DOHH2 (cell line): ENCODE measurements around the gene SLAMF1.

ENCODE experiments used
- CTCF ChIP-seq: fragments of 200-600 bp; sonication (generic); IDR thresholded peaks from one replicate; pipeline ENCODE4 v1.5.1; 2014; ENCODE audit warnings: antibody characterized with exemption, mild to moderate bottlenecking, low read depth, low read length; ENCODE audit not compliant: poor library complexity, severe bottlenecking
- EZH2phosphoT487 ChIP-seq: fragments of 200-600 bp; sonication (generic); IDR thresholded peaks from 2 replicates; pipeline ENCODE4 v1.6.1; 2017; ENCODE audit warnings: borderline replicate concordance, mild to moderate bottlenecking, antibody characterized with exemption, low read length, moderate library complexity, mixed read lengths

DNA sequence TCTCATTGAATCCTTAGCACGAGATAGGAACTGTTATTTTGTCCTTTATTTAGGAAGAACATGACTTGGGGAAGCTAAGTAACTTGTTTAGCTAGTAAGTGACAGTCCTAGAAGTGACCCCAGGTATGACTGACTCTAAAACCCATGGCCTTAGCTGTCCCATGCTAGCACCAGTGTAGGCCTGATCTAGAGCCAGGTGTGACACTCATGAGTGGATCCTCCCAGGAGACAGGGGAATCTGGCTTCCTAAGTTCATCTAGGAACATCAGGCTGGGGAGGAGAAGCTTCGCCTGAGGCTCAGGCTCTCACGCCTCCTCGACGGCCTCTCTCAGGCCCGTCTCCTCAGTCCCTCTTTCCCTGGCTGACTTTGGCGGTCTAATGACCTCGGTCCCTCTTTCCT is 33.6 kb upstream of the SLAMF1 start:
- no peak for TF ChIP-seq CTCF
- TF ChIP-seq EZH2phosphoT487 = no peak
